Measurements from ENCODE around the gene NMUR1.

The NMUR1 gene

DNA sequence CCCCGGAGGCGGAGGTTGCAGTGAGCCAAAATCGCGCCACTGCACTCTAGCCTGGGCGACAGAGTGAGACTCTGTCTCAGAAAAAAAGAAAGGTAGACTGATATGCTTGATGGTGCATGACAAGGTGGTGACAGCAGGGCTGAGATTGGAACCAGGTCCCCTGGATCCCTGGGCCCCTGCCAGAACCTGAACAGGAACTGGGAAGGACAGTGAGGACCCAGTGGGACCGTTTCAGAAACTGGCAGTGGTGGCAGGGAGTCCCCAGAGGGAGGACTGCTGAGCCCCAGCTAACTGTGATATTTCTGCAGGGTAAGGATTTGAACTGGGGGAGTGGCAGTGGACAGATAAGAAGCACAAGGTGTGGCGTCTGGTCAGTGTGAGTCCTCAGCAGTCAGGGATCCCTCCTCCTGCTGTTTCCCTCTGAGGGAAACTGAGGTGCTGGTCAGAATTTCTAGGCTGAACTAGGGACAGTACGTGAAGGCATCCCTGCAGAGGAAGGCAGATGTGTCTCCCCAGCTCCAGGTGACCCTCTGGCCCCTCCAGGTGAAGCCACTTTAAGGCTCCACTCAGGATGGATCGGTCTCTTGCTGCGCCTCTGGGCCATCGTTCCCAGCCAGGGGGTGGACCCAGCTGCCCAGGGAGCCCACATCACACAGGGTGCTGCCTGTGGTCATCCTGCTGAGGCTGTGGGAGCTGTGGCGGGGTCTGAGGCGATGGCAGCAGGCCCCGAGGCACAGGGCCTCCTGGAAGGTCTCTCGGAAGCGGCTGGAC lies 5.6 kb downstream of the NMUR1 start:
- DNase-seq, result no peak

DNA sequence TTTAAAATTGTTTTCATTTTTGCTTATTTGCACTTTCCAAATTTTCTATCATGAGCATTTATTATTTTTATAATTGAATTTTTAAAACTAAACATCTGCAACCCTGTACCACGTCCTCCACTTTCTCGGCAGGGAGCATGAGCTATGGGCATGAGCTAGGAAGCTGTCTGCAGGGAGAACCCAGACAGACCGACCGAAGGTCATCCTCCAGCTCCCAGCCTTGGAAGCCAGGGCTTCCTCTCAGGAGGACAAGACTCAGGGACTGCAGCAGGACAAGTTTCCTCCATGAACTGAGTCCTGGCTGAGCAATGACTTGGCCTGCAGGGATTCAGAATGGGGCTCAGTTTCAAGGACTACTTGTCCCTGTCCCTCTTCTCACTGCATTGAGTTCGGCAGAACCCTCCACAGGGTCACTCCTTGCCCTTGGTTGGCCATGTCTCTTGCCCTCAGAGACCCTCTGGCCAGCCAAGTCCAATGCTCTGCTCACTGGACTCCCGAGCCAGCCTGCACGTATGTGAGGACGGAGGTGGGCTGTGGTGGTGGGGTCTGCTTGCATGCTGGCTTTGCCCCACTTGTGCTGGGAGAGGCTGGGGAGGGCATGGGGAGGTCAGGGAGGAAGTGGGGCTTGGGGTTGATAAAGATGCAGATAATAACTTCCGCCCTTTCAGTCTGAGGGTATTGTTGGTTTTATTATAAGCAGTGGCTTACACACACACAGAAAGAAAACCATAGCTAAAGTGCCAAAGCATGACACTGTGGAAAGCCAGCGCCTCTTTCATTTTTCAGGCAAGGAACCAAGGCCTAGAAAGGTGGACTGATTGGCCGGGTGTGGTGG lies 6.6 kb downstream of the NMUR1 start:
- no peak for DNase-seq

DNA sequence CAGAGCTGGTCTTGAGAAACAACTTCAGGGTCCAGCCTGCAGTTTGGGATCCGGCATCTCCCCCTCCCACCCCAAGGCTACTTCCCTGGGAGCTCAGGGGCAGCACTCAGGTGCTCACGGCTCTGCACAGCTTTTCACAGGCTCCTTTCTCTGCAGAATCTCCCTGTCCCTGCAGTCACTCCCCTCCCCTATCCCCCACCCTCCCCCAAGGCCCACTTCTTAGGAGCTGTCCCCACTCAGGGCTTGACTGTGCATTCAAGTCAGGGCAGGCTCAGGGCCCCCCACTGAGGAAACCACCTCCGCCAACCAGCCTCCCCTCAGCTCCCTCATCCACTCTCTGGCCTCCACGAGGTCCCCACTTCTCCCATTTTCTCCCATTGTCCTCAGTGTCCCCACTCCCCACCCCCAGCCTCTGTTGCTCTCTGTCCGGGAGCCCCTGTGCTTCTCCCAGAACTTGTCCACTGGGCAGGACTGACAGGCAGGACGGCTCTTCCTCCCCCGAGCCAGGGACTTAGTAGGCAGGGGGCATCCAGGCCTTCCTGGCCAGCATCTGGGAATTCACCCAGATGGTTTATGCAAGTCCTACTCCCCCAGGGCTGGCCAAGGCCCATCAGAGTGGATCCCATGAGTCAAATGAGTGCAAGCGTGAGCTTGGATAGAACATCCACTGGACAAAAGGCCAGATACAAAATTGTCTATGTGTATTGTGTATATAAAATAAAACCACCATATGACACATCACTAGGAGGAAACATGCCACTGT lies 7.6 kb downstream of the NMUR1 start:
- no peak for DNase-seq

DNA sequence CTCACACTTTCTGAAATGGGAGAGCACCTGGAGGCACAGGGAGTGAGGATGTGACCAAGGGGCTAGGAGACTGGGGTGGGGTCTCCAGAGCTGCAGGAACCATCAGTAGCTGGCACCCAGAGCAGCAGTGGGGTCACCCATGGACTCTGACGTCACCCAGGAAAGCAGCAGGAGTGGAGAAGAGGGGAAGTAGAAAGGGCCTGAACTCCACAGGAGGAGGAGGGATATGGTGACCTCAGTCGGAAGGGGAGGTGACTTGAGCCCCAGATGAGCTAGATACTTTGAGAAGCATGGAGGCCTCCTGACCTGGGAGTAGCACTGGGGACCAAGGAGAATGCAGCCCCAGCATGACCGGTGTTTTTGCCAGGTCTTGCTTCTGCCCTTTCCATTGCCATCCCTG lies 8.8 kb downstream of the NMUR1 start:
- no peak for DNase-seq

DNA sequence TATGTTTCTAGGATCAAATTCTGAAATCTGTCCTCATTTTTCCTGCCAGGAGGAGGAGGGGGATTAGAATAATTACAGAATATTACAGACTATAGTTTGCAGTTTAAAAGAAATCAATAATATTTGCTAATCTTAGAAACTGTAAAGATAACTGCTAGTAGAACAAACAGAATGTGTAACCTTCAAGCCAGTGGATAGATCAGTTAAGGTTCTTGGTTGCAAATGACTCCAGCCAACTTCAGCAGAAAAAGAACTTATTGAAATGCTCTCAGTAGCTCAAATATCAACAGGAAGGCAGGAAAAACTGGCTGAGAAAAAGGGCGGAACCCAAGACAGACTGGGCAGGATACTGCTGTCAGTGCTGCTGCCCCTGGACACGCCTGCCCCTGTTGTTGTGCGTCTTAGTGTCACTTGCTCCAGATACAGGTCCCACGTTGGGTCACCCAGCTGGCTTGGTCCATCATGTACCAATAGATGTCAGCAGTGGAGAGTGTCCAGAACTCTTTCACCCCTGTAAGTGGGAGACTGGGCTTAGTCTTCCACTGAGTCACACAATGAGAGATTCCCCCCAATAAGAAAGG lies 10.2 kb downstream of the NMUR1 start:
- DNase-seq, result no peak

DNA sequence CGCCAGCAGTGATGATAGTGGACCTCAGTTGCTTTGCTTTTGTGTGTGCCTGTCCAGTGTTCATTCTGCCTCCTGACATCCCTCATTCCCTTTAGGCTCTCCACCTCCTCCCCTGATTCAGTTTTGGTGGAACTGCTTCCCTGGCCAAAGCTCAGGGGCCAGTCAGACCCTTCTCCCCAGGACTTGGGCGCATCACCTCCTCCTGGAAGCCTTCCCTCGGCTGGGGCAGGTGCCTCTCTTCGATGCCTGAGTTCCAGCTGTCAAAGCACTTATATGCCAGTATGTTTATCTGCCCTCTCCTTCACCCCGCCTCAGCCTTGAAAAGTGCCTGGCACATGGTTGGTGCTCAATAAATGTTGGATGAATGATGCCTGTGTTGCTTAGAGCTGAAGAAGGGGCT lies 11.5 kb downstream of the NMUR1 start:
- DNase-seq, result no peak

DNA sequence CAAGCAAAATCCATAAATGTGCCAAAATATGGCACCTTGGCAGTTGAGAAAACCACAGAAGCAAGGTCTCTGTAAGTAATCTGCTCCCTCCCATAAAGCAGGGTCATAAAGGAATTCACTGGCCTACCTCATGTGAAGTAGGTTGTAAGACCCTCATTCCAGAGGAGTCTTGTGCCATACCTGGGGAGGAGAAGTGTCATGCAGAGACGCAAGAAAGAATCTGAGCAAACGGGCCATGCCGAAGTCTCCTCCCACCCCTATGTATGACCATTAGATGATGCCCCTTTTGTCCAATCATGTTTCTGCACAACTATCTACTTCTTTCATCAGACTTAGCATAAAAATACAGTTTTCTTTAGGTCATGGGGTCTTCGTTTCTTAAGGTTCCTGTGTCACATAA lies 14.6 kb downstream of the NMUR1 start:
- DNase-seq, result no peak

DNA sequence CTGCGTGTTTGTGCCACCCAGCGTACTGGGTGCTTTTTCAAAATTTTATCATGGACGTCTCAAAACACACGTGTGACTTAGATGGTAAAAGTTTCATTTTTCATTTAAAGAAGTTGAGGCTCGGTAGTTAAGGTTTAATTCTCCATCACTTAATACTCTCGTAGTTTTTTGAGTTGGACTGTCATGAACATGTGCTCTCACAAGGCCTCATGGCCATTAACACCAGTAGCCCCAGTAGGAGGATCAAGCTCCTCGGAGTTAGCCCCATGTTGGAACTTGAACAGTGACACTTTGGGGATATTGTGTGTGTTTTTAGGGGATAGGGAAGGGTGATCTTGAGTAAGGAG lies 15.3 kb downstream of the NMUR1 start:
- DNase-seq, result no peak

DNA sequence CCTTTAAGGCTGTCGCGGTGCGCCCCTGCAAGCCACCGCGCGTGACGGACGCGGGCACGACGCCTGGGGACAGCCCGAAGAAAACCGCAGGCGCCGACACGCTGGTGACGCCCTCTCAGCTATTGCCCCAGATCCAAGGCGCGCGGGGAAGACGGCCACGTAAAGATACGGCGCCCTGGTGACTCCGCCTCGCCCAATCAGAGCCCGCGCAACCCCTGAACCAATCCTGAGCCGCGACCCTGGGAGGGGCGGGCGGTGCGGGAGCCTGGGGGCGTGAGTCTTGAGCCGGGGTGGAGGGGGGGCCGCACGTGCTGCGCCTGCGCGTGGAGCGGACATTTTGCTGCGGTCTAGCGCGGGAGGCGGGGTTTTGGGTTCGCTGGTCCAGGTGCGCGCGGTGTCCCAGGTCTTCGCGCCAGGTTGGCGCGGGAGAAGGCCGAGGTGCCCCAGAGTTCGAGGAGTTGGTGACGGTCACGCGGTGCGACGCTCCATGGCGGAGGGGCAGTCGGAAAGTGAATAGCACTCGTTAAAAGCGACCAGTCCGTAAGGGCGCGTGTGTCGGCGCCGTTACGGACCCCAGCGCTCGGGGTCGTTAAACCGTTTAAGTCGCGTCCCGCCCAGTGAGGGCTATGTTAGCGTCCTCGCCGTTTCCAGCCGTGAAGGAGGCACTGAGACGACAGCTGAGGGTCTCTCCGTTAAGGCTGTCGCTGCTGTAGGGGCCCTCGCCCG lies 15.9 kb downstream of the NMUR1 start:
- DNase-seq, result peak; percentile 98

DNA sequence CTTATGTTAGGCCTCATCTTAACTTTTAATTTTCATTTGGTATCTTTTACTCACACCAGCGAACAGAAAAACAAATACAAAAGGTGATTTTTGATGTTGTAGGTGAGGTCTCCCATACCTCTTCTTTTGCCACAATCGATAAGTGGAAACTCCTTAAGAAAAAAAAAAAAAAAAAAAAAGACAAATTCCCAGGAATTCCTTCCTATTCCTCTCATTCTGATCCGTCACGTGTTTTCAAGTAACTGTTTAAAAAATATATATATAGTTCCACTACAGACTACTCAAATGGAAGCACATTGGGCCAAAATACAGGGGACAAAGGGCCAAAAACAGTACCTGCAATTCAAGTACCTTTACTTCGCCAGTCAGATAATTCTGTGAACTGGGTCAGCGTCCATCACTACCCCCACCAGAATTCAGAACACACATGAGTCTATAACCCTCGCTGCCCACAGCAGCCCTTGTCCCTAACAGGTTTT lies 16.5 kb downstream of the NMUR1 start:
- DNase-seq, result no peak

DNA sequence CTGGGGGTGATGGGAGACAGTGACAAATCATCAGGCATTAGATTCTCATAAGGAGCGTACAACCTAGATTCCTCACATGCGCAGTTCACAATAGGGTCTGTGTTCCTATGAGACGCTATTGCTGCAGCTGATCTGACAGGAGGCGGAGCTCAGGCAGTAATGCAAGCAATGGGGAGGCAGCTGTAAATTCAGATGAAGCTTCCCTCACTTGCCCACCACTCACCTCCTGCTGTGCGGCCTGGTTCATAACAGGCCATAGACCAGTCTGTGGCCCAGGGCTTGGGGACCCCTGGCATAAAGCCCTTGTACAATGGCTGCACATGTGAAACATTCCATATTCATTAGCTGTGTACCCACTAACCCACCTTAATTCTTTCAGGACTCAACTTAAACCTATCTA lies 18.0 kb downstream of the NMUR1 start:
- DNase-seq, result no peak

DNA sequence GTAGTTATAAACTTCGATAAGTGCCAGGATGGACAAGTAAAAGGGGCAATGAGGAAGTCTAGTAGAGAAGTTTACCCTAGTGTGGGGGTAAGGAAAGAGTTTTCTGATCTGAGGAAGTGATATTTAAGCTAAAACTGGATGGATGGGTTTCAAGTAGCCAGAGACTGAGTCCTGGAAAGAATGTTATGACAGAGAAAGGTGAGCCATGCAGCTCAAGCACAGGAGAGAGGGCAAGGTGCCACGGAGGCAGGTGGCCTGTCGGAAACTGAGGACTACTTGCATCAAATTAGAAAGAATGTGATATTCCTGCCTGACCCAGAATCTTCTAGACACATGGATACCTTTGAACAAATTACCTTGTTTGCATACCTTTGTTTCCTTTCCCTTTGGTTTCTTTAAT lies 26.5 kb downstream of the NMUR1 start:
- DNase-seq, result no peak

DNA sequence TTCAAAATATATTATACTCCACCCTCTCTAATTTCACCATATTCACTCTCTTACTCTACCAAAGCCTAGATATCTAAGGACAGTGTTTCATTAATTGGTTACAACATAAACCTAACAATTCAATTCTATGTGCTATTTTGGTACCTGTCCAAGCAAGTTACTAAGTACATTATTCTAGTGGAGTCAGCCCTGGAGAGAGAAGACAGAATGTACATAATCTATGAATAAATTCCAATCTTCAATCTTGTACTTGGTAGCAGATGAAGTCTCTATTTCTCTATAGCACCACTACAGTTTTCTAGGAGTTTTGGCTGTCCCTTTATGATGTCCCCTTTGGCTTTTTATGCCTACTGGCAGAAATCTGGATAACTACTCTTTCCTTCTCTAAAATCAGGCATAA lies 27.6 kb downstream of the NMUR1 start:
- DNase-seq, result no peak

DNA sequence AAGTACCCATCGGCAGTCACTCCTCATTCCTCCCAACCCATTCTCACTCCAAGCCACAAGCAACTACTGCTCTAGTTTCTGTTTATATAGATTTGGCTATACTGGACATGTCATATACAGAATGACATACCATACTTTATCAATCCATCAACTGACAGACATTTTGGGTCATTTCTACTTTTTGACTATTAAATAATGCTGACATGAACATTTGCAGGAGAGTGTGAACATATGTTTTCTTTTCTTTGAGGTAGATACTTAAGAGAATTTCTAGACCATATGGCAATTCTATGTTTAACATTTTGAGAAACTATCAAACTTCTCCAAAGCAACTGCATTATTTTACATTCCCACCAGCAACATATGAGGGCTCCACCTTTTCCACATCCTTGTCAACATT lies 32.6 kb downstream of the NMUR1 start:
- no peak for DNase-seq

DNA sequence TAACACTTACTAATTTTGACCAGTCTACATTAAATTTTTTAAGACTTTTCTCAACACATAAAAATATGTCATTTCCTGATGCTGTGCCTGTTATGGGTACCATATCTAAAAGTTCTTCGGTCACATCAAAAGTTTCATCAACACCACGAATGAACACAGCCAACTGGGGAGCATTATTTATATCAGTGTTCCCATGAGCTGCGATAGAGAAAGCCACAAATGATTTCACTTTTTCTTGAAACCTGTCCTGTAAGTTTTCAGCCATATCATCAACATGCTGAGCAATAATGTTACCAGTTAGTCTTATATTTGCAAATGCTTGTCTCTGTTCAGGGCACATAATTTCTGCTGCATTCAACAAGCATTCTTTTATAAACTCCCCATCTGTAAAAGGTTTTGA lies 35.6 kb downstream of the NMUR1 start:
- no peak for DNase-seq

DNA sequence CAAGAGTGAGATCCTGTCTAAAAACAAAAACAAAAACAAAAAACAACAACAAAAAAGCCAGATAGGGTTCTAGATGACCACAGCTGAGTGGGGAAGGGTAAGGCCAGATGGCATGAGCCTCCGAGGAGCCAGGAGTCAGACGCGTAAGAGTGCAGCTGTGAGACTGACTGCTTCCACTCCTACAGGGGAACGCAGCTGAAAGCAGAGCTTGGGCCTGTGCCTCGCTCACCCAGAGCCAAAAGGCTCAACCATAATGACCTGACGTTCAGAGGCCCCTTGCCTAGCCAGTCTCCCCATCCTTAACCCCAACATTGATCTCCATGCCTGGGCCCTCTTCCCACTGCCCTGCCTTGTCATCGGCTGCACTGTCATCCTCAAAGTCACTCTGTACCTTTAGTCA lies 39.4 kb downstream of the NMUR1 start:
- no peak for DNase-seq

DNA sequence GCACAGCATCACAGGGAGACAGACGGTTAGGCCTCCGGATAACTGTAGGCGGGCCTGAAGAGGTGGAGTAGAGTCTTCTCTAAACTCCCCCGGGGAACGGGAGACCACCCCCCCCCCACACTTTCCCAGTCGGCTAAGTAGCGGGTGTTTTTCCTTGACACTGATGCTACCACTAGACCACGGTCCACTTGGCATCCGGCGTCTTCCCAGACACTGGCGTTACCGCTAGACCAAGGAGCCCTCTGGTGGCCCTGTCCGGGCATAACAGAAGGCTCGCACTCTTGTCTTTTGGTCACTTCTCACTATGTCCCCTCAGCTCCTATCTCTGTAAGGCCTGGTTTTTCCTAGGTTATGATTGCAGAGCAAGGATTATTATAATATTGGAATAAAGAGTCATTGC lies 40.3 kb downstream of the NMUR1 start:
- no peak for DNase-seq

DNA sequence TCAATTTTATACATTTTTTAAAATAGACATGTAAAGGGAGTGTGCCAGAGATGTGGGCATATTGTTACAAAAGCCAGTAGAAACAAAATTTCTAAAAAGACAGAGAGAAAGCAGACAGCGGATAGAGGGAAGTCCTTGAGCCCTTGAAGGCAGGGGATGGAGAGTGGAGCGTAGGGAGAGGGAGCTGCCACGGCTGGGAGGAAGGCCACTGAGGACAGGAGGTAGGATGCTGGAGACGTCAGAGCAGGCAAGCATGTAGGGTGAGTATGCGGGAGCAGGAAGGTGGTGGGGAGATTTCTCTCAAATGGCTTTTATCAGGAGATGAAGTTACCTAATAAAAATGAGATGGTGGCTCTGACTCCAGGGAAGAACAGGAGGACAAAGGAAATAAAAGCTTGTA lies 41.9 kb downstream of the NMUR1 start:
- no peak for DNase-seq

DNA sequence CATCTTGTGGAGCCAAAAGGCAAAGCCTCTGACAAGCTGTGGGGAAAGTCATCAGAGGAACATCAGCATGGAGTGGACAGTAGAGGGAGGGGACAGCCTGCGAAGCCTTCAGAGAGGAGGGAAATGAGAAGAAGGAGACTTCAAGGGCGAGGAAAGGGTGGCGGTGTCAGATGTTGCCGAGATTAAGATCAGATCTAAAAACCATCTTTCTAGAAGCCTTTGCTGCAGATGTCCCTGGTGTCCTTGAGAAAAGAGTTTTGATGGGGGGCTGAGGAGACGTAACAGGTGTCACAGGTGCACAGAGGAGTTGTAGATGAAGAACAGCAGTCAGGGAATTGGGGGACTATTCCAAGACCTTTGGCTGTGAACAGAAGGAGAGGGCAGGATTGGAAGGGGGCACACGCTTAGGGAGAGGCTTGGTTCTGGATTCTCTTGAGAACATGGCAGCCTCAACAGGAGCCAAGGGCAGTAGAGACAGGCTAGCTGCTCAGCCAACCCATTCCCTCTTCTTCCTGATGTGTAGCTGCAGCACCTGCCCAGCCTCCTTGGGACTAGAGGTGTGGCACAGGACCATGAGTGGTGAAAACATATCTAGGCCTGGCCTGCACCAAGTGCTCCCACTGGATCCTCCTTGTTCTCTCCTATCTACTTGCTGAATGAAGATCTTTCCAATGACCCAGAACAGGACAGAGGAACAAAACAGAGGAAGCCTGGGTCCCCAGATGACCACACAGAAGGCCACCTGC lies 43.2 kb downstream of the NMUR1 start:
- DNase-seq, result no peak

DNA sequence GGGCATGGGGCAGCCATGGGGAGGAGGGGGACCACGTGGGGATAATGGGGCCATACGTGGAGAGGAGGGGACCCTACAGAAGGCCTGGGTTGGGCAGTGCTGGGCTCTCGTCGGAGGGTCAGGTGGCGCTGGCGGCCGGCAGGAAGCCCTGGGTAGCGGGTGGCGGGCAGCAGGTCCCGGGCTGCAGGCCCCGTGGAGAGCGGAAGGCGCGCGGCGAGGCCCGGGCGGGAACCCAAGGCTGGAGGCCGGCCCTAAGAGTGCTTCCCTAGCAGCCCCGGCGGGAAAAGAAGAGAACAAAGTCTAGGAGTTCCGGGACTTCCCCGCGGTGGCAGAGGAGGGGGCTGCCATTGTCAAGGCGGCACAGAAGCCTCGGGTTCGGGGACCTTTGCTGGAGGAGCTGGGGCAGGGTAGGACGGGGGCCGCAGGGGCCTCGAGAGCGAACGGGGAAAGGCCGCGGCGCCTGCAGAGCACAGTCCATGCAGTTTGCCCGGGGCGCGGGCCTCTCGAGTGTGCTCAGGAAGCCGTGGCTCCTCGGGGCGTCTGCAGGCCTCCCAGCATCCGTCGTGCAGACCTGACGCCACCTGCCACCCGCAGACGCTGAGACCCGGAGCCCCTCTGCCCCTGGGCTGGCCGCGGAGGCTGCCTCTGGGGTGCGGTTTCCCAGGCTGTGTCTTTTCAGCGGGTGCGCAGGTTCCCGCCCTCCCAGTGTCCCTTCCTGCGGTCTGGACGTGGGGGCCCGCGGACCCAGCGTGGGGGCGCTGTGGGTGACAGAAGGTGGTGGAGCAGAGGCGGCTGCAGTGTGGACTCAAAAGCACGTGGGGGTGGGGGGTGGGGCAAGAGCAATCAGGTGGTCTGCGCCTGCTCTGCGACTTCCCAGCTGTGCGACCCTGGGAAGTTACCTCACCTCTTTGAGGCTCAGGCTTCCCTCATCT lies 46.6 kb downstream of the NMUR1 start:
- DNase-seq, result peak; percentile 9 to 13
